ENCODE data around the gene AGRN.
"Not testable (repeated sequence)": the region's sequence is repeated elsewhere in the genome, so short reads cannot be mapped to it uniquely, and the experiment has no call there.

AGRN gene

GRCh38 chr1:1013105-1013921 is 6.6 kb upstream of the AGRN start, which contains the start of gene ISG15:
TSS of gene ISG15 (plus strand) at chr1:1013497. CDS start at chr1:1013574, 77 bp downstream.
- peak within 1 kb of the TSS; percentile 76 for H3K4me3 ChIP-seq (ENCODE audit: low read depth, low read length)
- DNase-seq (ENCODE audit: low read depth), result peak; percentile 88
- TF ChIP-seq CTCF (IDR thresholded peaks at IDR 0.05; ENCODE audit: low read depth, low read length) (no peak), MYC (IDR thresholded peaks at IDR 0.05; ENCODE audit: low read depth, low read length) (peak; percentile 67), MAX (IDR thresholded peaks at IDR 0.05; ENCODE audit: low read depth, low read length) (peak; percentile 70; the same call in 1 of the 2 replicates), POLR2A (IDR thresholded peaks at IDR 0.05; ENCODE audit: extremely low read depth, insufficient read length) (peak; percentile 62)

GRCh38 chr1:1013922-1014648 is 5.8 kb upstream of the AGRN start:
- H3K4me3 ChIP-seq (ENCODE audit: low read depth, low read length), result peak overlapping the region; percentile 76
- DNase-seq (ENCODE audit: low read depth), result peak; percentile 54
- no peak for TF ChIP-seq MYC (IDR thresholded peaks at IDR 0.05; ENCODE audit: low read depth, low read length)
- TF ChIP-seq CTCF (IDR thresholded peaks at IDR 0.05; ENCODE audit: low read depth, low read length), result no peak
- TF ChIP-seq MAX (IDR thresholded peaks at IDR 0.05; ENCODE audit: low read depth, low read length), result no peak

- H3K4me3 ChIP-seq (ENCODE audit: low read depth, low read length), result peak overlapping the region; percentile 34
- TF ChIP-seq CTCF (IDR thresholded peaks at IDR 0.05; ENCODE audit: low read depth, low read length) (peak; percentile 21), POLR2A (IDR thresholded peaks at IDR 0.05; ENCODE audit: extremely low read depth, insufficient read length) (no peak)
- peak; percentile 61 for DNase-seq (ENCODE audit: low read depth)
Measured at GRCh38 chr1:1014799-1015681, 4.9 kb upstream of the AGRN start.

GRCh38 chr1:1017397-1018320 is 2.3 kb upstream of the AGRN start:
- DNase-seq (ENCODE audit: low read depth), result not testable (repeated sequence)

GRCh38 chr1:1018321-1018685 is 1.6 kb upstream of the AGRN start:
- H3K4me3 ChIP-seq (ENCODE audit: low read depth, low read length), result not testable (repeated sequence)

More at GRCh38 chr1:1017397-1018320, 2.3 kb upstream of the AGRN start:
- H3K4me3 ChIP-seq (ENCODE audit: low read depth, low read length), result not testable (repeated sequence)

GRCh38 chr1:1019122-1019999 is 559 bp upstream of the AGRN start:
- peak; percentile 19 for TF ChIP-seq POLR2A (IDR thresholded peaks at IDR 0.05; ENCODE audit: extremely low read depth, insufficient read length)
- TF ChIP-seq MAX (IDR thresholded peaks at IDR 0.05; ENCODE audit: low read depth, low read length), result no peak
- TF ChIP-seq CTCF (IDR thresholded peaks at IDR 0.05; ENCODE audit: low read depth, low read length), result peak; percentile 13
- peak; percentile 82 for DNase-seq (ENCODE audit: low read depth)
- H3K4me3 ChIP-seq (ENCODE audit: low read depth, low read length), result no peak overlapping the region

More at GRCh38 chr1:1018321-1018685, 1.6 kb upstream of the AGRN start:
- DNase-seq (ENCODE audit: low read depth), result not testable (repeated sequence)
